Peyer's patch (tissue), 4 donors: ENCODE measurements around the gene NOPCHAP1. TPM values are rescaled to one million over a fixed set of nuclear protein-coding genes. Genes with fewer than 3 reads are reported as not detected.
A peak's percentile ranks its signal among the peaks of the same experiment; 100 is the strongest.

Experiments
- DNase-seq, 3 donors: peaks; one replicate each; pipeline ENCODE4 v3.0.0-alpha.2; 2017 to 2019
- H3K27ac ChIP-seq, 4 donors: fragments of 200-600 bp; sonication (generic); one replicate each; pipeline ENCODE4 v1.5.1; 2016 to 2019
- H3K27me3 ChIP-seq, 2 donors: fragments of 200-600 bp; sonication (generic); one replicate each; pipeline ENCODE4 v1.5.1; 2019
- H3K36me3 ChIP-seq, 3 donors: fragments of 200-600 bp; sonication (generic); one replicate each; pipeline ENCODE4 v1.5.1; 2016 to 2019
- H3K4me1 ChIP-seq, 4 donors: fragments of 200-600 bp; sonication (generic); one replicate each; pipeline ENCODE4 v1.5.1; 2016 to 2019
- H3K4me3 ChIP-seq, 4 donors: fragments of 200-600 bp; sonication (generic); 1 replicate in 3 of 4; 2 replicates in 1 of 4; pipeline ENCODE4 v1.5.1; 2016 to 2019; ENCODE audit warnings: mild to moderate bottlenecking in 1 of 4
- H3K9me3 ChIP-seq, 4 donors: fragments of 200-600 bp; sonication (generic); one replicate each; pipeline ENCODE4 v1.5.1; 2016 to 2019; ENCODE audit warnings: mild to moderate bottlenecking in 1 of 4
- POLR2A ChIP-seq, 2 donors: fragments of 450-650 bp; IDR thresholded peaks; one replicate each; pipeline ENCODE4 v1.5.1; 2017; ENCODE audit warnings: antibody characterized with exemption in 2 of 2, mild to moderate bottlenecking in 2 of 2, moderate library complexity in 2 of 2
- total RNA-seq, 4 donors: library from RNA; depleted of rRNA; stranded (reverse); fragments of >200 nt; gene quantifications; one replicate each; pipeline ENCODE4 v1.1.0, GENCODE V29; 2016
- TF ChIP-seq, protein P1 (sequence below), 6 experiments: fragments of 450-650 bp in 4 of 6; fragments of 200-600 bp in 2 of 6; sonication (generic) in 1 of 6; IDR thresholded peaks; one replicate each; pipeline ENCODE4 v1.5.1; 2017 to 2019; ENCODE audit warnings: antibody characterized with exemption in 6 of 6, mild to moderate bottlenecking in 3 of 6, moderate library complexity in 1 of 6

NOPCHAP1 gene
- total RNA-seq, 4 donors from 2014 or later, result 1.2 to 7.1 (median 5.1) TPM

DNA sequence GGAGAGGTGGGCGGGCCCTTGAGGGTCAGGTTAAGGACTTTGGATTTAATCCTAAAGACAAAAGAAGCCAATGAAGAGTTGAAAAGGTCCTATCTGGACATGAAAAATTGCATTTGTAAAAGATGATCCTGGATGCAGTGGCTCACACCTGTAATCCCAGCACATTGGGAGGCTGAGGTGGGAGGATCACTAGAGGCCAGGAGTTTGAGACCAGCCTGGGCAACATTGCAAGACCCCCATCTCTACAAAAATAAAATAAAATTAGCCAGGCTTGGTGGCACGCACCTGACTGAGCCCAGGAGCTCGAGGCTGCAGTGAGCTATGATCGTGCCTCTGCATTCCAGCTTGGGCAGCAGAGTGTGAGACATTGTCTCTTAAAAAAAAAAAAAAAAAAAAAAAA lies 25.7 kb upstream of the NOPCHAP1 start:
- TF ChIP-seq POLR2A (IDR thresholded peaks at IDR 0.05), result no peak
- TF ChIP-seq, protein P1, sequence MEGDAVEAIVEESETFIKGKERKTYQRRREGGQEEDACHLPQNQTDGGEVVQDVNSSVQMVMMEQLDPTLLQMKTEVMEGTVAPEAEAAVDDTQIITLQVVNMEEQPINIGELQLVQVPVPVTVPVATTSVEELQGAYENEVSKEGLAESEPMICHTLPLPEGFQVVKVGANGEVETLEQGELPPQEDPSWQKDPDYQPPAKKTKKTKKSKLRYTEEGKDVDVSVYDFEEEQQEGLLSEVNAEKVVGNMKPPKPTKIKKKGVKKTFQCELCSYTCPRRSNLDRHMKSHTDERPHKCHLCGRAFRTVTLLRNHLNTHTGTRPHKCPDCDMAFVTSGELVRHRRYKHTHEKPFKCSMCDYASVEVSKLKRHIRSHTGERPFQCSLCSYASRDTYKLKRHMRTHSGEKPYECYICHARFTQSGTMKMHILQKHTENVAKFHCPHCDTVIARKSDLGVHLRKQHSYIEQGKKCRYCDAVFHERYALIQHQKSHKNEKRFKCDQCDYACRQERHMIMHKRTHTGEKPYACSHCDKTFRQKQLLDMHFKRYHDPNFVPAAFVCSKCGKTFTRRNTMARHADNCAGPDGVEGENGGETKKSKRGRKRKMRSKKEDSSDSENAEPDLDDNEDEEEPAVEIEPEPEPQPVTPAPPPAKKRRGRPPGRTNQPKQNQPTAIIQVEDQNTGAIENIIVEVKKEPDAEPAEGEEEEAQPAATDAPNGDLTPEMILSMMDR (IDR thresholded peaks at IDR 0.05), result no peak
- Histone ChIP-seq H3K9me3 (no peaks in the 10 kb centered on the region), H3K27ac (no peak overlapping the region), H3K27me3 (no peaks in the 10 kb centered on the region), H3K4me1 (peaks cover 0 to 25% (median 5%) of the 10 kb centered on the region in 4 donors), H3K4me3 (no peak overlapping the region), H3K36me3 (no peaks in the 10 kb centered on the region)
- no peak for DNase-seq

DNA sequence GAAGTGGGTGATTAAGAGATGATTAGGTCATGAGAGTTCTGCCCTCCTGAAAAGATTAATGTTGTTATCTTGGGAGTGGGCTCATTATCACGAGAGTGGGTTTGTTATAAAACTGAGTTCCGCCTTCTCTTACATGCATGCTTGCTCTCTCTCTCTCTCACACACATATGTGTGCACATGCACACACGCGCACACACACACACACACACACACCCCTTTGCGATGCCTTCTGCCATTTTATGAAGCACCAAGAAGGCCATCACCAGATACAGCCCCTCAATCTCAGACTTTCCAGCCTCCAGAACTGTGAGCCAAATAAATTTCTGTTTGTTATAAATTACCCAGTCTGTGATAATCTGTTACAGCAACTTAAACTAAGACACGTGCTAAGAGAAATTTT lies 22.4 kb upstream of the NOPCHAP1 start:
- H3K4me1 ChIP-seq, result peaks cover 0 to 16% (median 5%) of the 10 kb centered on the region in 4 donors
- no peaks in the 10 kb centered on the region for H3K36me3 ChIP-seq

DNA sequence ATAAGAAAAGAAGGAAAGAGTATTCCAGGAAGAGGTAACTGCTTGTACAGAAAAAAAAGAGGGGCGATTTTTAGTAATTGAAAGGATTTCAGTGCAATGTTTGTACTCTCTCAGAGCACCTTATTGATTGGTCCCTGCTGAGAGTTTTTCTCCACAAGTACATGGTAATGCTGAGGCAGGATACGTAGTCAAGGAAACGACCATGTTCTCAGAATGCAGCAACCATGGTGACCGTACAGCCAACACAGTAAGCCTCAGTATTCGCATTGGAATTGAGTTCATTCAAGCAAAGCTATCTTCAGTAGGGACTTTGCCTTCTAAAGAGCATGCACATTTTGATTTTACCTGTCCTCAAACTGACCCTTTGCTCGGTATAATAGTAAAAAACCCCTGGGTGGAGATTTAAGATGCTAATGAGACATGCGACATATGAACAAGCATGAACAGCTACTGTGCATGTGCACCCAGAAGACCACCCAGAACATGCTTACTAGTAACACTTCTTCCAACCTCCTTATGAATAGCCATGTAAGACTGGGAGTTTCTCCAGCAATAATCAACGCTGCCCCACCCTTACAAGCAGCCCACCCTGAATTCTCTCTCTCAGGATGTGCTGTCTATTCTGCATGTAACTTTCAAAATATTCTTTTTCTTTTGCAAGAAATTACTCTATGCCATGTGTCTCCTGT lies 21.8 kb upstream of the NOPCHAP1 start:
- Histone ChIP-seq H3K9me3 (no peaks in the 10 kb centered on the region), H3K4me1 (peaks cover 0 to 11% (median under 1%) of the 10 kb centered on the region in 4 donors), H3K27ac (no peak overlapping the region), H3K36me3 (no peaks in the 10 kb centered on the region), H3K4me3 (no peak overlapping the region), H3K27me3 (no peaks in the 10 kb centered on the region)
- no peak for DNase-seq
- TF ChIP-seq, protein P1 (IDR thresholded peaks at IDR 0.05), result no peak
- no peak for TF ChIP-seq POLR2A (IDR thresholded peaks at IDR 0.05)

More for the DNA sequence above, 22.4 kb upstream of the NOPCHAP1 start:
- no peak overlapping the region for H3K27ac ChIP-seq
- no peaks in the 10 kb centered on the region for H3K27me3 ChIP-seq
- H3K9me3 ChIP-seq, result no peaks in the 10 kb centered on the region
- TF ChIP-seq, protein P1 (IDR thresholded peaks at IDR 0.05), result no peak
- no peak for TF ChIP-seq POLR2A (IDR thresholded peaks at IDR 0.05)
- H3K4me3 ChIP-seq, result no peak overlapping the region
- DNase-seq, result no peak

DNA sequence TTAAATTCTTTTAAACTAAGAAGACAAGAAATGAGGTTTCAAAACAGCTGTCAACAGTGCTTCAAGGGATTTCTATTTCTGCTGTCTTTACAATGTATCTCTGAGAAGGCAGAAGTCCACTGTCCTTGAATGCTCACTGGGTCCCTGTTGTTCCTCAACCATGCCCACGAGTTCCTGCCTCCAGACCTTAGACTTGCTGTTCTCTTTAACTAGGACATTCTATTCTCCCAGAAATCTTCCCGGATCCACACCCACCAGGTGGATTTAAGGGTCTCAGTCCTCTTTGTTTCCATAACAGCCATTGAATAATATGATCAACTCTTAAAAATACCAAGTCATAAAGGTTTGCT lies 21.3 kb upstream of the NOPCHAP1 start:
- DNase-seq, result no peak
- Histone ChIP-seq H3K4me3 (no peak overlapping the region), H3K4me1 (peaks cover 0 to 6% (median 0%) of the 10 kb centered on the region in 4 donors), H3K9me3 (no peaks in the 10 kb centered on the region), H3K27ac (no peak overlapping the region), H3K36me3 (no peaks in the 10 kb centered on the region), H3K27me3 (no peaks in the 10 kb centered on the region)
- TF ChIP-seq, protein P1 (IDR thresholded peaks at IDR 0.05), result no peak
- TF ChIP-seq POLR2A (IDR thresholded peaks at IDR 0.05), result no peak

DNA sequence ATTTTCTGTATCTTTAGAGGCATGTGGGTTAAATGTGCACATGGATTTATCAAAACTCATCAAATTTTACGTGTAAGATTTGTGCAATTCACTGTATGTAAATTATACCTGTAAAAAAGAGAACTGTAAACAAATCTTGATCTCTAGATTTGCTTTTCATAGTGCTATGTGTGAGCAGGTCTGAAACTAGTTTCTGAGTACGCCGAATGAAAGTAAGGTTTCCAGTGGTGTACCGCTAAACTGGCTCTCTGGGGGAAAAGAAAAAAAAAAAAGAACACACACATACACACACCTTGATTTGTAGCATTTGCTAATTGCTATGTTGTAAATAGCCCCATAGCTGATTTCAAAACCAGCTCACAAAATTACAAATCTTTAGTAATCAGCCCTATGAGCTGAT lies 19.4 kb upstream of the NOPCHAP1 start:
- H3K4me3 ChIP-seq, result no peak overlapping the region
- H3K36me3 ChIP-seq, result no peaks in the 10 kb centered on the region
- no peaks in the 10 kb centered on the region for H3K4me1 ChIP-seq
- H3K27me3 ChIP-seq, result no peaks in the 10 kb centered on the region
- no peaks in the 10 kb centered on the region for H3K9me3 ChIP-seq
- H3K27ac ChIP-seq, result peak overlapping the region in 1 of 4 donors; percentile 21
- no peak for DNase-seq
- no peak for TF ChIP-seq POLR2A (IDR thresholded peaks at IDR 0.05)
- TF ChIP-seq, protein P1 (IDR thresholded peaks at IDR 0.05), result no peak
